Epithelial cell of proximal tubule (primary cell): ENCODE measurements around the gene ITIH4. TPM values are rescaled to one million over a fixed set of nuclear protein-coding genes. Genes with fewer than 3 reads are reported as not detected.

Experiments used
- DNase-seq: peaks from one replicate; pipeline ENCODE4 v3.0.0-alpha.2; 2011; ENCODE audit warnings: low read depth
- H3K4me3 ChIP-seq: 2 replicates; pipeline ENCODE4 v1.5.1; 2011; ENCODE audit warnings: low read depth, mild to moderate bottlenecking, low read length
- total RNA-seq: library from RNA; depleted of rRNA; stranded (reverse); fragments of >200 nt; gene quantifications from 2 replicates; pipeline ENCODE4 v1.2.3, GENCODE V29; 2015
- TF ChIP-seq, protein P1 (sequence below): conservative IDR thresholded peaks from 2 replicates; pipeline ENCODE4 v1.5.1; 2012; ENCODE audit warnings: low read depth, mild to moderate bottlenecking, low read length

ITIH4 gene
- total RNA-seq, 1 donor from 2014 or later, result not detected

DNA sequence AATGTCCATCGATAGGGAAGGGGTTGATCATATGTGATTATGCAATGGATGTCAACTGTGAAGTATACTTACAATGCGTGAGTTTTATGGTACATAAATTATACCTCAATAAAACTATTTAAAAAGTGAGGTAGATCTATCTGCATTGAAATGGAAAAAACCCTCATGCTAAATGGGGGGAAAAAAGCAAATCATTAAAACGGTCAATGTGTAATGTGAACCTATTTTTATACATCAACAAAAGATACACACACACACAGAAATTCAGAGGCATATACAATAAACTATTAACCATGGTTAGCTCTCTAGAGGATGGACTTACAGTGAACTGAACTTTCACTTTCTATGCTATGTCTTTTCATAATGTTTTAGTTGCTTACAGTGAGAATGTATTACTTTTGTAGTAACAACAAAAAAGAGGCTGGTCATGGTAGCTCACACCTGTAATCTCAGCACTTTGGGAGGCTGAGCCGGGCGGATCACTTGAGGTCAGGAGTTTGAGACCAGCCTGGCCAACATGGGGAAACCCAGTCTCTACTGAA lies 43.8 kb upstream of the ITIH4 start:
- DNase-seq, result no peak
- no peak overlapping the region for H3K4me3 ChIP-seq
- TF ChIP-seq, protein P1, sequence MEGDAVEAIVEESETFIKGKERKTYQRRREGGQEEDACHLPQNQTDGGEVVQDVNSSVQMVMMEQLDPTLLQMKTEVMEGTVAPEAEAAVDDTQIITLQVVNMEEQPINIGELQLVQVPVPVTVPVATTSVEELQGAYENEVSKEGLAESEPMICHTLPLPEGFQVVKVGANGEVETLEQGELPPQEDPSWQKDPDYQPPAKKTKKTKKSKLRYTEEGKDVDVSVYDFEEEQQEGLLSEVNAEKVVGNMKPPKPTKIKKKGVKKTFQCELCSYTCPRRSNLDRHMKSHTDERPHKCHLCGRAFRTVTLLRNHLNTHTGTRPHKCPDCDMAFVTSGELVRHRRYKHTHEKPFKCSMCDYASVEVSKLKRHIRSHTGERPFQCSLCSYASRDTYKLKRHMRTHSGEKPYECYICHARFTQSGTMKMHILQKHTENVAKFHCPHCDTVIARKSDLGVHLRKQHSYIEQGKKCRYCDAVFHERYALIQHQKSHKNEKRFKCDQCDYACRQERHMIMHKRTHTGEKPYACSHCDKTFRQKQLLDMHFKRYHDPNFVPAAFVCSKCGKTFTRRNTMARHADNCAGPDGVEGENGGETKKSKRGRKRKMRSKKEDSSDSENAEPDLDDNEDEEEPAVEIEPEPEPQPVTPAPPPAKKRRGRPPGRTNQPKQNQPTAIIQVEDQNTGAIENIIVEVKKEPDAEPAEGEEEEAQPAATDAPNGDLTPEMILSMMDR, result no peak

DNA sequence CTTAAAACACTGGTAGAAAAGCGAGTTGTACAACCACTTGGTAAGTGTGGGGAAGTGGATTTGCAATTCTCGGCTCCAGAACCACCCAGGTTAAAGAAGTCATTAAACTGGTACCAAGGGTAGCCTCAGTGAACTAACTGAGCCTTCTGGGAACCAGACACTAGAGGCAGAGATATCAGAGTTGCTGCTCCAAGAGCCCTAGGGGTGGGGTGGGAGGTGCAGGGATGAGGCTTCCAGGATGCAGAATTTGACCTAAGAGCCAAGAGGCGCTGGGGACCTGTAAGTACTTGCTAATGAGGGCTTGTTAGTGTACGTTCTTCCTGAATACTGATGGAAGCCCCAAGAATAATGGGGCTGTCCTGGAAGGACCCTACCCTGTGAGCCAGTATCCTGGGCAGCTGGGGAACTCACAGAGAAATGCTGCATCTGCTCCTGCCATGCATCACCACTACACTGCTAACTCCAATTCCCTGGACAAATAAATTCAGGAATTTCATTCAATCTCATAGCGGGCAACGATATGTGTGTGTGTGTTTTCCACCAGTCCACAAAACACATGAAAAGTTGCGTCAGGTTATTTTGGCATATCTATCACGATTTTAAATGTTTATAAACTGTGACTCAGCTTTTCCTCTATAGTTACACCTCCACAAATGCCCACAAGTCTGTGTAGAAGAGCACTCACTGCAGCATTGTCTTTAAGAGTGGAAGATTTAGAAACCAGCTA lies 43.1 kb upstream of the ITIH4 start:
- TF ChIP-seq, protein P1, result no peak
- no peak for DNase-seq
- H3K4me3 ChIP-seq, result no peak overlapping the region

DNA sequence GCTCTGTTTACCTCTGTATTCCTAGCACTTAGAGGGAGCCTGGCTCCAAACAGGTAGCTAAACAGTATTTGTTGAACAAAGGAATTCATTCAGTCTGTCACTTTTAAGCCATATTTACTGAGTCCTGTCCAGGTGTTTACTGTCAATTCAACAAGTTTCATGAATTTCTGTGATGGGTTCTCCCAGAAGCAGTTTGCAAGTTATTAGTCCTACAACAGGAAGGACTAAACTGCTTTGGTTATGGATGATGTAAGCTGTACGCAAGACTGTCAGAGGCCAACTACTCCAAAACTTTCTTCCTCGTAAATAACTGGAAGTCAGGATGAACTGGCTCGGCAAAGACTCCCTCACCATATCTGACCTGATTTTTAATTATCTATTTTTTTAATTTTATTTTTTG lies 41.8 kb upstream of the ITIH4 start:
- TF ChIP-seq, protein P1, result no peak
- H3K4me3 ChIP-seq, result no peak overlapping the region
- DNase-seq, result no peak

DNA sequence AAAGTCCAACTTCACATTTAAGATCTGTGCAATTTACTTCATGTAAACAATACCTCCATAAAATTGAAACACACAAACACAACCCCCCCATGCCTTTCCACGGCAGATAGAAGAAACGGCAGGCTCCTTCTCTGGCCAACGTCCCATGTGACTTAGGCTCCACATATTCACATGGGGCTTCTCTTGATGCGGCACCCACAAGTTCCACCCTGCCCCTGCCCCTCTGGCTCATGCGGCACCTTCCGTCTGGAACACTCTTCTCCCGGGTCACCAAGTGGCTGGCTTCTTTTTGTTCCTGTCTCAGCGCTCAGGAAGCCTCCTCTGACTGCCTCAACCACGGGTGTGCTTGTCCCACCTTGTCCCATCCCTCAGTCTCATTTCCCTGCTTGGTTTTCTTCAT lies 41.3 kb upstream of the ITIH4 start:
- no peak overlapping the region for H3K4me3 ChIP-seq
- DNase-seq, result no peak
- TF ChIP-seq, protein P1, result no peak

DNA sequence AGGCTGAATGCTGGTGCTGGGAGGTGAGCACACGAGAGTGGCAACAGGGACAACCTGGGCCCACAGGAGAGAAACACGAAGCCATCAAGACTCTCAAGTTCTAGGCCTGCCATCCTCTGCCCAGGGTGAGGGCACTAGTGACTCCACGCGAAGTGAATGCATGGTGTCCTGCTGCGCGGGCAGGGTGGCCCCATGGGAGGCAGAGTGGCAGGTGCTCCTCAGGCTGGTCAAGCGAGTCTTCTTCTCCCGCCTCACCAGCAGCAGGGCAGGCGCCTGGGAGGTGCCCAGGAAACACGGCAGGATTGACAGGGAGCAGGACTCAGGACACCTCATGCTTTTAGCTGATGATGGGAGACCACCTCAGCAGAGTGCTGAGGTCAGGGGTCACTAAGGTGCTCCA lies 40.0 kb upstream of the ITIH4 start:
- TF ChIP-seq, protein P1, result no peak
- H3K4me3 ChIP-seq, result no peak overlapping the region
- no peak for DNase-seq

DNA sequence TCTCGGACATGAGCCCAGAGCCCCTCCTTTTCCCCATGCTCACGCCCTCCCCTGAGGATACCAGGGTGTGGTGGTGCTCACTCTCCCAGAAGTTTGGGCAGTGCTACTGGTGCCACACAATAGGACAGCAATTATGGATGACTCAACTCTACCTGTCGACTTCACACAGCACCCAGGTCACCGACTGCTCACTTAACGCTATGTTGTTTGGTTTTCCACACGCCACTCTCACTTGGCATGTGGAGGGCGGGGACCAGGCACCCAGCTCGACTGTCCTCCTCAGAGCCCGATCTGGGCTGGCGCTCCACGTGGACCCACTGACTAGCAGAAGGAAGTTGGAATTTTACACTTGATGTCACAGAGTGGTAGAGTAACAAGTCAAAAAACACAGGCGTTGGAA lies 36.0 kb upstream of the ITIH4 start:
- TF ChIP-seq, protein P1, result no peak
- no peak for DNase-seq

DNA sequence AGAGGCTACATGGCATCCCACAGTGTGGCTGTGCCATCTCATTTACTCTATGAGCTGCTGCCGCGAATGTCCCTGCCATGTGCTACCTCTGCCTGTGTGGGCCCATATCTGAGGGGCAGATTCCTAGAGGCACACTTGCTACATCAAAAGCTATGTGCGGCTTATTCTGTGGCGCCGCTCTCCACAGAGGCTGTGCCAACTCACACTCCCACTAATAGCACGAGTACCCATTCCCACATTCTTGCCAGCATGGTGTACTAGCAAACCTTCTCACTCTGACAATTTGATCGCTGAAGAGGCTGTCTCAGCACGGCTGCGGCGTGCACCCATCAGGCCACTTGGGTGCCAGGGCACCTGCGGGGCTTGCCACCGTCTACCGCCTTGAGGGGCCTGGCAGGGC lies 35.5 kb upstream of the ITIH4 start:
- H3K4me3 ChIP-seq, result no peak overlapping the region
- no peak for DNase-seq
- TF ChIP-seq, protein P1, result no peak

More for the DNA sequence above, 36.0 kb upstream of the ITIH4 start:
- no peak overlapping the region for H3K4me3 ChIP-seq
